HuH-7.5 (cell line): ENCODE measurements around the gene PODXL2.

Experiments used
- DNase-seq: peaks from one replicate; pipeline ENCODE4 v3.0.0; 2011; ENCODE audit warnings: low spot score

Gene PODXL2

DNA sequence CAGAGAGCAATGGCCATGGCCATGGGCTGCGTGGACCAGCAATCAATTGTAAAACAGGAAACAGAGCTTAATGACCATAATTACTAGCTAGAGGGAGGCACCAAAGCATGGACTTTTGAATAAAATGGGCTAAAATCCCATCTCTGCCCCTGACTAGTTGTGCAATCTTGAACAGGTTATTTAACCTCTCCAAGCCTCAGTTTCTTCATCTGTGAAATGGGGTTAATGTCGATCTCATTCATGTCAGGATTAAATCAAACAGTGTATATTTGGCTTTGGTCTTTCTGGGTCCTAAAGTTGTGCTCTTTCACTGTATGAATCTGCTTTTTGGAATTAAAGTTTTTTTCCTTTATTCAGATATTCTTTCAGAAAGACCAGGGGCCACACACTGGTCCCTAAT, 79.9 kb downstream of the PODXL2 start:
- DNase-seq: no peak

DNA sequence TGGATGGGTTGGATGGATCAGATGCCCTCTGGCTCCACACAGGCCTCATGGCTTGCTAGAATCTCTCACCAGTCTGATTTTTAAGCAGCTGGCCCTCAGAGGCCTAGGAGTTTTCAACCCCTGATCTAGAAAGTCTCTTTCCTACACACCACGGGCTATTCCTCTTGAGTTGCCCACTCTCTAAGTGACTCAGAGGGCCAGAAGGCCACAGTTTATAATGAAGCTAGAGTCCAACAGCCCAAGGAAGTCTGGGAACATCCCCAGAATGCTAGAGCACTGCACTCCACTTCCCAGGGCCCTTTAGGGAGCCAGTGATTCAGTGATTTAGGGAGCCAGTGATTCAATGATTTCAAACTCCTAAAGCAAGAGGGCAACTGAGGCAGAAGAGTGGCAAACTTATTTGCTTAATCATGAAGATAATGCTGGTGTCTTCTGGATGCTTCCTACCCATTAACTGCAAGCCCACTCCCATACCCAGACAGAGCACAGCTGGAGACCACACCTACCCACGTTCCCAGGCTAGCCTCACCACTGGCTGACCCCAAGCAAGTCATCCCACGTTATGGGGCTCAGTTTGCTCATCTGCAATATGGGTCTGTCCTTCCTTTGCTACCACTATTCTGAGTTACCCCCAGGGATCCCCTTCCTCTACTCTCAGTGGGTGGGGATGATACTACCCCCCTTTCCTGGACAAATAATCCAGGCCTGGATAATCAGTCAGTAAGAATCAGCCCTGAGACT, 80.5 kb downstream of the PODXL2 start:
- DNase-seq: no peak

DNA sequence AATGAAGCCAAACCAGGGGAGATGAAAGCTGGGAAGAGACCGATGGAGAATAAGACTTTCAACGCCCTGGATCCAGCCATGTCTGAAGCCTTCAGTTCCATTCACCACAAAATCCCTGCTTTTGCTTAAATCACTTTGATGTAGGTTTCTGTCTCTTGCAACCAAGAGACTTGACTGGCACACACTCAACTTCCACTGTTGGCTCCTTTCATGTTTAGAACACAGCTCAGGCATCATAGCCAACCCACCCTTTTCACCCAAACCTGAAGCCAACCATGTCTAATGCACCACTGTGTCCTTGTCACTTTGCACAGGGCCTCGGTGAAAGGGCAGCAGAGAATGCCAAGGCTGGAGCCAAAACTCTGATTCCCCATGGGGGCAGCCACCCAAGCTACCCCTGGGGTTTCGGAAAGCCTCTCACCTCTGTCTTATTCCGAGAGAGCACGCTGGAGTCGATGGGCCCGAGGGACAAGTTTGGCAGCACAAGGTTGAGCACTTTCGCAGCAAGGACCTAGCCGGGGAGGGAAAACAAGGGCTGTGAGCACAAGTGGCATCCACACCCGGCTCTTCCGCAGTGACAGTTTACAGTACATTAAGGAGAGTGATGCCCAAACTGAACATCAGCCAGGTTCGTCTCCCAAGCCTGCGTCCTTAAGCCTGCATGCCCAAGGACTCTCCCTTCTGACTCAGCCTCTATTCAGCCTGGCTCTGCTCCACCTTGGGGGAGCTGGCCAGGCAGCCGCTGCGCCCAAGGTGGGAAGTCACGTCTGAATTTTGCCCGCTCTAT, 81.4 kb downstream of the PODXL2 start:
- DNase-seq: no peak

DNA sequence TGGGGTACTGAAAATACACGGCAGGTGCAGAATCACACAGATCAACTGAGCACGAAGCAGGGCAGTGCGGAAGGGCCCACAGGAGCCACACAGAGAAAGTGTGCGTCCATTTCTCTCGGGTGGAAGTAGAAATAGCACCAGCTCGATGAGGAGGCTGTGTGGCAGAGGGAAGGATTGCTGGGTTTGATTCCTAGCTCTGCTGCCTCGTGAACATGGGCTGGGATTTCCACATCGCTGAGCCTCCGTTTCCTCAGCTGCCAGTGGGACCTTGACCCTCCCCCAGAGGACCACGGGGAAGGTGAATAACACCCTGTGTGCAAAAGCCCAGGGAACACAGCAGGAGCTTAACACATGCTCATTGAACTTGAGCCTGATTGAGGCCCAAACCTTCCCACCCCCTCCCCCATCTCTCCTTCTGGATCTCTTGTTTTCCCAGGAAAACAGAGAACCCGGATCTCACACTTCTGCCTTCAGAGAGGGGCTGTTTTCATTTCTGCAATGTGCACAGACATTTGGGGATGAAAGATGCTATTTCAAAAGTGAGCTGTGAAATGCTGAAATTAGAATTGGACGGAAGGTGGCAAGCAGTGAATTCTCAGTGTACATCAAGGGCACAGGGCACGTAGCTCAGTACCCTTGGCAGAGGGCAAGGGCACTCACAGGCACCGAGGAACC, 82.2 kb downstream of the PODXL2 start:
- no peak for DNase-seq

DNA sequence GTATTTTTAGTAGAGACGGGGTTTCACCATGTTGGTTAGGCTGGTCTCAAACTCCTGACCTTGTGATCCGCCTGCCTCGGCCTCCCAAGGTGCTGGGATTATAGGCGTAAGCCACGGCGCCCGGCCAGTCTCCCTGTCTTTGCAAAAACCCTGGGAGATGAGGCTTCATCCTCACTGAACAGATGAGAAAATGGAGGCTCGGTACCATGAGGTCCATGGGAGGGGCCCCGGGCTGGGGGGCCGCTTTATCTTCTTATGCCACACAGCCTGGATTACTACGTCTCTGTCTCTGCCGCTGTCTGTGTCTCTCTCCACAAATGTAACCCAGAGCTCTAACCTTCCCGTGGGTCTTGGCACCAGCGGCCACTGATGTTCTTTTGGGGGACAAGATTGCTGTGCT, 82.9 kb downstream of the PODXL2 start:
- no peak for DNase-seq

DNA sequence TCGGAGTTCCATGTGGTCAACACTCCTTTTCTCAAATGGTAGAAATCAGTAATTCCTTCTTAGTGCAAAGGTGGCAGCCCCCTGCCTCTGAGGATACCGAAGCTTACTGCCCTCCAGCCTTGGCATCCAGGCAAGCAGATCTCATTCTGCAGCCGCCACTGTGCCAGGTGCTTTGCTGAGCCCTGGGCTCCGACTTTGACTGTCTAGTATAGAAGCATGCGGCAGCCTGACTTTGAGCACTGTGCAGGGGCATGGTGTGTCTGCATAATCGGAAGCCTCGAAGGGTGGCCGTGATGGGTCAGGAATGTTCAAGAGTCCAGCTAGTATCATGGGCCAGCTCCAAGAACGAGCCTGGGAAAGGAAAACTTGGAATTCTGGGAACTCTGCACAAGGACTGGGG, 83.5 kb downstream of the PODXL2 start:
- no peak for DNase-seq

DNA sequence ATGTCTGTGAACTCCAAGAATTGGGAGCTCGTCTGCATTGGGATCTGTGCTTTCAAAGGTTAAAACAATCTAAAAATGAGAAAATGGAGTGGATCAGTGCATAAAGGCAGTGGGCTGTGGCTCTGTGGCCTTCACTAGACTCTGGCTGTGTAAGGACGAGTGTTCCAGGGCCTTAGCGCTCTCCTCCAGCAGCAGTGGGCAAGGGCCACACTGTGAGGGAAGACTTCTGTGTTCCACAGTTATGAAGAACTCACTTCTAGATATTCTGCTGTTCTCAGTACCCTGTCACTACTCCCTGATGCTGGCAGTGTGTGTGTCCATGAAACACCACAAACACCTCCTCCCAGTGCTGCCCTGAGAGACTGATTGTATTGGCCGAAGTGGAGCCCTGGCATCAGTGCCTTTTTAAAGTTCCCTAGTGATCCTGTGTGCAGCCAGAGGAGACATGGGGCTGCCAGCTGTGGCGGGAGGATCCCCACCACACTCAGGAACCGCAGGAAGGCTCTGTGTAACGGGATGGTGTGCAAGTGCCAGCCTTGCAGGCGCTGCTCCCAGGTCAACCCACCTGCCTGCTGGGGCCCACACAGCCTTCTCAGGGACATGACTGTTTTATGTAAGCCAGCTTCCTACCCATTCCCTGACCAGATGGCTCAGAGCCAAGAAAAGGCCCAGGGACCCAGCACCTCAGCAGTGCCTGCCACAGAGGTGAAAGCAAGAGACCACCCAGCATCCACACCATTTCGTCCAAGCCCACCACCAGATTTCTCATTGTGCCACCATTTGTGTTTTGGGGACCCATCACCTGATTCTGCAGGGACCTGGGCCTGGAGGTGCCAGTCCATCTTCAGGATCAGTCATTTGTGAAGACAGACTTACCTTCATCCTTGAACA, 84.1 kb downstream of the PODXL2 start:
- DNase-seq: no peak

DNA sequence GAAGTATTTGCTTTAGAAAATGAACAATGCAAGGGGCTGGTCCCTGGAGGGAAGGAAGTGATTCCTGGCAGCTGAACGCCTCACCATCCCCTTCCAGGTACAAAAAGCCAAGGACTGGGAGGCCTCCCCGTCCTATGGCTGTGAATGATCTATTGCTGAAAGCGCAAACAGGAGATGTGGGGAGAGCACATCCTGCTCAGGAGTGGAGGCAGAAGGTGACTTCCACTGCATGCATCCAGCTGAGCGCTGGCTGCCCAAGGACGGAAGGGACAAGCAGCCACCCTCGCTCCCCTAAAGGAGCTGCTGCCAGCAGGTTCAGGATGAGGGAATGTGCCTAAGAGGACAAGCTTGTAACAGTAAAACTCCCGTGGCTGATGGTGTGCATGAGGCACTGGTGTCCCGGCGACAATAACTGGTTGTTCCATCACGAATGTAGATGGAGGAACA, 85.2 kb downstream of the PODXL2 start:
- DNase-seq: no peak

DNA sequence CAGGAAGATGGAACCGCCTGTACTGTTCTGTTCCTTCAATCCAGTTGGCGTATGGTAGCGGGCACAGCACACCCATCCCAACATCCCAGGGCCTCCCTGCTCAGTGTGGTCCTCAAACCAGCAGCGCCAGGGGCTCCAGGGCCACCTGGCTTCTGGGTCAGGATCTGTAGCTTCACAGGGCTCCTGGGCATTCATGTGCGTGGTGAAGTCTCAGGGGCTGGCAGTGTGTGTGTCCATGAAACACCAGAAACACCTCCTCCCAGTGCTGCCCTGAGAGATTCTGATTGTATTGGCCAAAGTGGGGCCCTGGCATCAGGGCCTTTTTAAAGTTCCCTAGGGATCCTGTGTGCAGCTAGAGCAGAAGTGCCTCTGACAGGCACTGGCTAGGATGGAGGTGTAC, 85.9 kb downstream of the PODXL2 start:
- no peak for DNase-seq

DNA sequence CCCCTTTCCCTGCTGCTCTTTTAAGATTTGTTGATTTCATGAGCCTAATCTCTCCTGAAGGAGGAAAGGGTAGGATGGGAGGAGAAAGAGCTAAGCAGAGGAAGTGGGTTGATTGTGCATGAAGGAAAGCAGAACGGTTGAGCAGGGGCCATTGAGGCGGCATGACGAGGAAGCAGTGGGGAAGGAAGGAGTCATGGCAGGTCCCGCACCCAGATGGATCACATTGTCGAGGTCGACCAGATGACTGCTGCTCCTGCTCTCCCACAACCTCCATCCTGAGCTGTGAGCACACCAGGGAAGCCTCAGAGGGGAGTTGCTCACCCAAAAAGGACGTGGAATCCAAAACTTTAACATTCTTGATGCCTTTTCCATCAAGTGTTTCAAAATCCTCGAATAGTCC, 86.5 kb downstream of the PODXL2 start:
- DNase-seq: no peak

DNA sequence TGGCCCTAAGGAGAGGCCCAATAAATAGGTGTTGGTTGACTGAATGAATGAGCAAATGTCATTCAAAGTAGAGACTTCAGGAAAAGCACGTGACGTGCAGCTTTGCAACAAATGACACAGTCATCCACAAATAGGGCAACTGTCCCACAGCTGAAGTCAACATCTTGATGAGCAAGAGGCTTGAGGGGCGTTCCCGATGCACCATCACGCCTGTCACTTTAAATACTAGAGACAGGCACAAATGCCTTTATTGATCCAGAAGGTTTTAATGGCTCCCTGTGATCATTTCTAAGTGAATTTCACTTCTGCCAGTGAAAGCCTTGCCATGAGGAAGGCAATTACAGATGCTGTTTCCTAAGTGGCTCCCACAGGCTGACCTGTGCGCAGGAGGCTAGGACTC, 87.4 kb downstream of the PODXL2 start:
- no peak for DNase-seq

DNA sequence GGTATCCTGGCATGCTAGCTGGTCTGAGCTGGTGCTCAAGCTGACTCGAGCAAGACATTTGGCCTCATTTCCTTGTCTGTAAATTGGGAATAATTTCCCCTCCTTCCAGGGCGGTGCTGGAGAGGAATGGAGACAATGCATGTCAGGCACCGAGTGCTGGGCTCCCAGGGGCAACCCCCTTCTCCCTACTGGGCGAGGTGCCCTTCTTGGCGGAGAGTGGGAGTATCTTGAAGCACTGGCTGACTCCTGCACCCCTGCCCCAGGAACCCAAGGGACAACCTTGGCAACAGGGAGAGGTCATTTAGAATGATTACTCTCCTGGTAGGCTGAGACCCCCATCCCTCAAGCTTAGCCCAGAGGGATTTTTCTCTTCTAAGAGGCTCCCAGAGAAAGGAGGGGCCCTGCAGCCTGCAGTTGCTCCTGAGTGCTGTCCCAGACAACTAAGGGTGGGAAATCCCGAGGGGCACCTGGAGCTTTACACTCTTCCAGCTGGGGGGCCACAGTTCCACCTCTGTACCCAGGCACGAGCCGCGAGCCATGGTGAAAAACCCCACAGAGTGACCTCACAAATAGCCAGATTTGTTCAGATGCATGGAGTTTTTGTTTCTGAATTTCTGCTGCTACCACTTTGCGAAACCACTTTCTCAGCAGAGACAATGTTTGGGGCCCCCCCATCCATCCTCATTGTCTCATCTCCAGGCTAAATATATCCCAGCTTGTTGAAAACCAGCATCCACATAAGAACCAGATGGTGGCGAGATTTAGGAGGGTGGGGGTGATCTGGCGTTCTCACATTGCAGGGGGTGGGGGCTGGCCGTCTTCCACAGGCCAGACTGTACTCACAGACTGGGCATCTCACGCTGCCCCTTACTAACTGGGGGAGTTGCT, 88.6 kb downstream of the PODXL2 start:
- DNase-seq: no peak

DNA sequence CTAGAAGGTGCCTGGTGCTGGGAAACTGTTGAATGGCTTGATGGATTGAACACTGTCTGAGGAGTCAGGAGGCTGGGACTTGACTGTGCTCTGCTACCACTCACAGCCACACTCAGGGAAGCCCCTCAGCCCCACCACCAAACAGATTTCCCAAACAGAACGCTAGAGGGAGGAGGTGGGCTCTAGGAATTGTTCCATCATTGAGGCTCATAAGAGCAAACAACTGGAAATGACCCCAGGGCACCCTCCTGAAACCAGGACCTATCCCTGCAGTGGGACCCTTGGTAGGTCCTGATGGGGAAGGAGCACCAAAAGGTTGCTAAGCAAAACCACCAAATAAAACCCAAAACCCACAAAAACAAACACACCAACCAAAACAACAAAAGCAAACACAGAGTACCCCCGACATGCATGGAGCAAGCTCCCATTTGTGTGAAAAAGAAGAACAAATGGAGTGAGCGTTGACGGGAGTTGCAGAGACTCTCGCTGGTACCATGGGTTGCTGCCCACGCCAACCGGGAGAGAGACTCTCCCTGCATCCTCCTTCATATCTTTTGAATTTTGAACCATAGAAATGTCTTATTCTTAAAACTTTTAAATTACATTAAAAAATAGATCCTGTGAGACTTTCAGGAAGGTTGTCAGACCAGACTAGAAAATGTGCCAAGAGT, 89.4 kb downstream of the PODXL2 start:
- no peak for DNase-seq

DNA sequence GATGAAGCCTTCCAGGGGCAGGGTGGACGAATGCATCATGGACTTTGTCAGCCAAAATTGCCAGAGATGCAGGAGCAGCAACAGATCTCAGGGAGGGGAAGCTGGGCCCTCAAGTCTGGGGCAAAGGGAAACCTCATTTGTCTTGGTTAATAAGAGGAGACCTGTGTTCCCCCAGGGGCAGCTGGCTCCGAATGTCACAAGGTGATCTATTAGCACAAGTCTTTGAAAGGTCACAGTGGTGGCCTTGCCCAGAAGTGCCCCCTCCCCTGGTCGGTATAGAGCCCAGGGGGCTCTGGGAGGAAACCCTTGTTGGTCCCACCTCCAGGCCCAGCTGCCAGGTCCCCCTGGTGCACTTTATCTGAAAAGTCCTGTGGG, 89.9 kb downstream of the PODXL2 start:
- DNase-seq: no peak

DNA sequence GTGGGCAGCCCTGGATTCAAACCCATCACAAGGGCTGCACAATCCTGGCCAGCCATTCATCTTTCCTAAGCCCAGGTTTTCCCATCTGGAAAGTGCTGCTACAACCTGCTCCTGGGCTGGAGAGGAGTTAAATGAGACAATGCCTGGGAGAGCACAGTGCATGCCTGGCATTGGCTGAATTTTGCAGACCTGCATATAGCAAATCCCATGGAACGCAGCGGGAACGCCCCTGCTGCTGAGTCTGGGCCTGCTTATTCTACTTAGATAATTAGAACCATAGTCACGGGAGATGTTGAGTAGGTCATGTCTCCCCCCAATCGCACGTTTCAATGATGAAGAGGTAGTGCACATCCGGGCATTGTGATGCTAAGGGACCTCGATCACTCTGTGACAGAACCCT, 90.4 kb downstream of the PODXL2 start:
- DNase-seq: no peak

DNA sequence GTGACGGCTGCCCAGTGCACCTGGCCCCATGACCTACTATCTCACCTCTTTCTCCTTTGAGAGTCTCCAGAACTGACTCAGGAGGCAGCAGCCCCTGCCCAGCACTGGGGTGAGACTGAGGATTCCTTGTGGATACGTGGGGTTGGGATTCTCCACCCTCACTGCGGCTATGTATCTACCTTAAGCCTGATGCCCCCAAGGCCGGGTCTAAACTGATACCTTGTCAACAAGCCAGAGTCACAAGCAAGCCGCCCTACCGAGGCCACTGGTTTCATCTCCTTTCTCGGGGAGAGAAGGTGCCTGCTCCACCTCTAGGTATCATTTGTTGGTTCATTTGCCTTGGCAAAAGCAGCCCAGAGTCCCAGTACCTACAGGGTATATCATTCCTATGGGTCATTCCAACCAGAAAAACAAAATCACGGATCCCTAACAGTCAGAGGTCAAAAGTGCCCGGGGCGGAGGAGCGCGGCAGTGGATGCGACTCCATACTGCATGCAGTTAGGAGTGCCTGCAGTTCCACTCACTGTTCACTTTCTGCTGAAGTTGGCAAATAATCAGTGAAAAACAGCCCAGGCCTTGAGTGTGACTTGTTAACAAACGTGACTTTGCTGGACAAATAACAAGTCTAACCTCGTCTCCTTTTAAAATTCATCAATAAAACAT, 91.3 kb downstream of the PODXL2 start:
- DNase-seq: no peak

DNA sequence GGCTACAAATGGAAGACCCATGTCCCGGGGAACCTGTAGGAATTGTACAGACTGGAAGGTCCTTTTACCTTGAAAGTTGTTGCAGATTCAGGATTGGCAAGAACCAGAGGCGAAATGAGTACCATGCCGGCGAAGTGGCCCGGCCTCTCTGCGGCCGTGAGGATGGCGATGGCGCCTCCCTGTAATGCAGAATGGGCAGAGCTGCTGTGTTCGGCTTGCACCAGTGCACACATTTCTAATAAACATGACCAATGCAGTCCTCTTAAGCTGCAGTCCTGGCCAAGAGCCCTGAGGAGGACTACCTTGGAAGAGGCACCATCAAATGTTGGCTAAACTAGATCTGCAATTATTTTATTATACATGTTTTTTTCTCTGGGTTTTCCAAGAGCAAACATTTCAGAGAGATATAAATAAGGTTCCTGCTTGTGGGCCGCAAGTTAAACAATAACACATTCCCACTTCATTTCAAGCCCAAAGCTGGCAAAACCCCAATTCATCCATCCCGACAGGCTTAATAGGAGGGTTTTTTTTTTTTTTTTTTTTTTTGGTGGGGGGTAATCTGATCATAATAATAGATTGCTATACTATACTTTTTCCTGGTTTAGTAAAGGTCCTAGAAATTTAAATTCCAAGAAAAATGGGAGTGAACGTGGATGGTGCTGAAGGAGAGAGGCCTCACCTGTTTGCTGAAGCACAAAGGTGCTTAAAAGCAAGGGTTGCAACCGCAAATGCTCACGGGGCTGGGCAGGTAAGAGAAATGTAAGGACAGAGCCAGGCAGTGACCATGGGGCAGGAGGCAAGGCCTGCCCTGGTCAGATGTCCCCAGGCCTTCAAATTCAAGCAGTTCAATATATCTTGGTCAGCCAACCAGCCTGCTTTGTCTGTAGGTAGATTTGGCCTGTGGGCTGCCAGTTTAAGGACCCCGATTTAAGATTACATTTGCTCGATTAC, 92.3 kb downstream of the PODXL2 start:
- DNase-seq: no peak

DNA sequence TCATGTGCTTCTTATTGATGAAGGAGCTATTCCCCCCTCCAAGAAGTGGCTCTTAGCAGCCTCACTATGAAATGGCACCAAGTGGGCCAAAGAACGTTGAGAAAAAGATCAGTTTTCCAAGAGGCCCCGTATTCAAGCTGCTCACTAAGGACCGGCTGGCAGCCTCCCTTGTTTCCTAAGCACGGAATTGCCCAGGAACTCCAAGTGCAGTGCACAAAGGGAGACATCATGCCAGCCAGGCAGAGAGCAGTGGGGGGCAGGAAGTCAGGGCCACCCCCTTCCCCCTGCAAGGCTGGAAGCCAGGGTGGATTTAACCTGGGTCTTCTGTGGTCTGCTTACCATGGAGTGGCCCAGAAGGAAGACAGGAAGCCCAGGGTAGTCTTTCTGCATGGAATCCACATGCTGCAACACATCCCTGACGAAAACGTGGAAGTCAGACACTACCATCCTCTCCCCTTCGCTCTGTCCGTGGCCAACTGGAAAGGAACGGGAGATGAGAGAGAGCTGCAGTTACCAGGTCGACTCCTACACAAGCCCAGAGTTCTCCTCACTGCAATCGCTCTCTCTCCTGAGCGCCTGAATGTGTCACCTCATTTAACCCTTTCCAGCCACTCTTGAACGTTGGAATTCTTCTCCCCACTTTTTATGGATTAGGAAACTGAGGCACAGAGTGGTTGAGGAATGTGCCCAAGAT, 93.3 kb downstream of the PODXL2 start:
- DNase-seq: no peak
